GM21723 (cell line): ENCODE data around the gene LMO1.

ENCODE experiments used
- ATAC-seq: cut with Tn5 transposase; IDR thresholded peaks from one replicate; pipeline ENCODE4 v1.9.1; 2021; ENCODE audit warnings: mild to moderate bottlenecking, moderate library complexity; ENCODE audit not compliant: unreplicated experiment

LMO1 gene

GRCh38 chr11:8266246-8267241 lies 2.9 kb upstream of the LMO1 start:
- no peak for ATAC-seq

GRCh38 chr11:8265681-8266241 lies 2.1 kb upstream of the LMO1 start:
- no peak for ATAC-seq

- no peak for ATAC-seq
Observed at GRCh38 chr11:8263109-8263768, 439 bp downstream of the LMO1 start.

- no peak for ATAC-seq
Observed at GRCh38 chr11:8262552-8263108, 1.0 kb downstream of the LMO1 start.

- no peak for ATAC-seq
Observed at GRCh38 chr11:8261921-8262551, 1.6 kb downstream of the LMO1 start.

GRCh38 chr11:8261291-8261690 lies 2.4 kb downstream of the LMO1 start:
- no peak for ATAC-seq

- ATAC-seq, result no peak
Observed at GRCh38 chr11:8260202-8260966, 3.3 kb downstream of the LMO1 start.

- ATAC-seq, result no peak
Observed at GRCh38 chr11:8259306-8259959, 4.2 kb downstream of the LMO1 start.

- no peak for ATAC-seq
Observed at GRCh38 chr11:8258784-8259183, 4.9 kb downstream of the LMO1 start.

GRCh38 chr11:8258289-8258688 lies 5.4 kb downstream of the LMO1 start:
- ATAC-seq, result no peak

GRCh38 chr11:8257003-8257664 lies 6.5 kb downstream of the LMO1 start:
- no peak for ATAC-seq

GRCh38 chr11:8256271-8257002 lies 7.2 kb downstream of the LMO1 start:
- no peak for ATAC-seq

- ATAC-seq, result no peak
Observed at GRCh38 chr11:8253566-8253965, 10.1 kb downstream of the LMO1 start.

- no peak for ATAC-seq
Observed at GRCh38 chr11:8252946-8253345, 10.7 kb downstream of the LMO1 start.

GRCh38 chr11:8252388-8252787 lies 11.3 kb downstream of the LMO1 start:
- no peak for ATAC-seq

- no peak for ATAC-seq
Observed at GRCh38 chr11:8251616-8252295, 11.9 kb downstream of the LMO1 start.

GRCh38 chr11:8250981-8251615 lies 12.6 kb downstream of the LMO1 start:
- ATAC-seq, result no peak
